SK-N-SH (cell line): ENCODE measurements around the gene DNAJC25. TPM values are rescaled to one million over a fixed set of nuclear protein-coding genes. Genes with fewer than 3 reads are reported as not detected.

Experiments used
- CTCF ChIA-PET: fragments of 300-600, 350-600 bp; formaldehyde crosslinking; extraction: SDS; loops from one replicate; lab custom pipeline; 2021; lab: Yijun Ruan, JAX
- POLR2A ChIA-PET: fragments of 350-600 bp; sonication (Branson Sonifier 250); formaldehyde crosslinking; extraction: SDS; loops from one replicate; lab custom pipeline; 2020; ENCODE audit warnings: antibody characterized with exemption, inconsistent platforms; lab: Yijun Ruan, JAX
- DNase-seq: peaks from one replicate; pipeline ENCODE4 v3.0.0; 2012
- H2AFZ ChIP-seq: fragments of 200-600 bp; sonication (generic); 2 replicates; pipeline ENCODE4 v1.8.1; 2016; ENCODE audit warnings: antibody characterized with exemption, mild to moderate bottlenecking, low read depth
- H3F3A ChIP-seq: fragments of 200-600 bp; sonication (generic); replicated peaks from 2 replicates; pipeline ENCODE3; 2016; ENCODE audit warnings: antibody characterized with exemption, mild to moderate bottlenecking; ENCODE audit not compliant: insufficient read depth
- H3K27ac ChIP-seq, 2 experiments: fragments of 200-500 bp in 1 of 2; fragments of 200-600 bp in 1 of 2; sonication (Bioruptor generic) in 1 of 2; sonication (generic), shearing (Covaris generic) in 1 of 2; 2 replicates each; pipeline versions ENCODE4 v1.5.1 to v1.6.1; 2014 to 2016; ENCODE audit warnings: low read depth in 2 of 2, inconsistent platforms in 1 of 2, low read length in 1 of 2, mild to moderate bottlenecking in 1 of 2, mixed read lengths in 1 of 2
- H3K27me3 ChIP-seq: fragments of 200-600 bp; sonication (generic), shearing (Covaris generic); 2 replicates; pipeline ENCODE4 v1.6.1; 2016; ENCODE audit warnings: mixed run types; ENCODE audit not compliant: insufficient read depth
- H3K36me3 ChIP-seq, 2 experiments: fragments of 200-500 bp in 1 of 2; fragments of 200-600 bp in 1 of 2; sonication (Bioruptor generic) in 1 of 2; sonication (generic) in 1 of 2; replicated peaks in 1 of 2; 2 replicates each; pipeline versions ENCODE3 to v1.5.1; 2014 to 2016; ENCODE audit warnings: low read length in 1 of 2, mild to moderate bottlenecking in 1 of 2; ENCODE audit not compliant: insufficient read depth in 2 of 2, control insufficient read depth in 1 of 2
- H3K4me1 ChIP-seq, 2 experiments: fragments of 200-500 bp in 1 of 2; fragments of 200-600 bp in 1 of 2; sonication (Bioruptor generic) in 1 of 2; sonication (generic), shearing (Covaris generic) in 1 of 2; 2 replicates each; pipeline versions ENCODE4 v1.5.1 to v1.6.1; 2014 to 2016; ENCODE audit warnings: low read depth in 1 of 2, low read length in 1 of 2, mixed run types in 1 of 2; ENCODE audit not compliant: insufficient read depth in 2 of 2, control insufficient read depth in 1 of 2
- H3K4me2 ChIP-seq: fragments of 200-600 bp; sonication (generic), shearing (Covaris generic); 2 replicates; pipeline ENCODE4 v1.6.1; 2017; ENCODE audit warnings: mixed run types
- H3K4me3 ChIP-seq, 2 experiments: fragments of 200-500 bp in 1 of 2; fragments of 200-600 bp in 1 of 2; sonication (Bioruptor generic) in 1 of 2; sonication (generic), shearing (Covaris generic) in 1 of 2; 2 replicates each; pipeline versions ENCODE4 v1.5.1 to v1.8.1; 2014 to 2016; ENCODE audit warnings: low read depth in 2 of 2, inconsistent platforms in 1 of 2, low read length in 1 of 2, mild to moderate bottlenecking in 1 of 2, mixed read lengths in 1 of 2, moderate library complexity in 1 of 2
- H3K79me2 ChIP-seq: fragments of 200-600 bp; sonication (generic); 2 replicates; pipeline ENCODE4 v1.8.1; 2017; ENCODE audit warnings: mild to moderate bottlenecking; ENCODE audit not compliant: insufficient read depth
- H3K9ac ChIP-seq: fragments of 200-600 bp; sonication (generic); 2 replicates; pipeline ENCODE4 v1.6.1; 2017; ENCODE audit warnings: mixed run types
- H3K9me2 ChIP-seq: fragments of 200-600 bp; sonication (generic); 2 replicates; pipeline ENCODE4 v1.6.1; 2017; ENCODE audit warnings: mixed run types
- H3K9me3 ChIP-seq: fragments of 200-600 bp; sonication (generic); 2 replicates; pipeline ENCODE4 v1.6.1; 2017; ENCODE audit warnings: mixed run types, mild to moderate bottlenecking, moderate library complexity
- H4K20me1 ChIP-seq: fragments of 200-600 bp; sonication (generic); 2 replicates; pipeline ENCODE4 v1.6.1; 2017; ENCODE audit warnings: mild to moderate bottlenecking, mixed run types; ENCODE audit not compliant: insufficient read depth
- CHD2 ChIP-seq: fragments of 150-350 bp; IDR thresholded peaks from 2 replicates; pipeline ENCODE4 v1.6.1; 2018; ENCODE audit warnings: low read length; ENCODE audit not compliant: partially characterized antibody
- ELF1 ChIP-seq: IDR thresholded peaks from 2 replicates; pipeline ENCODE4 v1.4.0; 2012
- EP300 ChIP-seq, 2 experiments: IDR thresholded peaks; 2 replicates each; pipeline versions ENCODE4 v1.4.0 to v1.6.1; 2012; ENCODE audit warnings: borderline replicate concordance in 1 of 2, low read depth in 1 of 2, low read length in 1 of 2
- EZH2phosphoT487 ChIP-seq: fragments of 200-600 bp; sonication (generic); IDR thresholded peaks from 2 replicates; pipeline ENCODE4 v1.6.1; 2017; ENCODE audit warnings: low read depth, mixed run types, mild to moderate bottlenecking, antibody characterized with exemption, moderate library complexity, borderline replicate concordance
- FOSL2 ChIP-seq: IDR thresholded peaks from 2 replicates; pipeline ENCODE4 v1.4.0; 2012; ENCODE audit warnings: low read depth, mild to moderate bottlenecking, moderate library complexity, borderline replicate concordance
- FOXJ3 ChIP-seq: sonication (generic); formaldehyde crosslinking; IDR thresholded peaks from 2 replicates; pipeline ENCODE4 v1.5.1; 2020; ENCODE audit warnings: mild to moderate bottlenecking, missing genetic modification reagents
- FOXM1 ChIP-seq: IDR thresholded peaks from 2 replicates; pipeline ENCODE4 v1.4.0; 2012; ENCODE audit warnings: low read depth, mild to moderate bottlenecking
- GABPA ChIP-seq: IDR thresholded peaks from 2 replicates; pipeline ENCODE4 v1.4.0; 2012; ENCODE audit warnings: low read depth, mild to moderate bottlenecking
- MEF2A ChIP-seq: IDR thresholded peaks from 2 replicates; pipeline ENCODE4 v1.4.0; 2012; ENCODE audit warnings: low read depth, borderline replicate concordance
- MXI1 ChIP-seq: IDR thresholded peaks from 2 replicates; pipeline ENCODE4 v1.6.1; 2012; ENCODE audit warnings: mild to moderate bottlenecking, low read depth, low read length, improper control_type of control experiment
- NRF1 ChIP-seq: IDR thresholded peaks from 2 replicates; pipeline ENCODE4 v1.6.1; 2012; ENCODE audit warnings: low read depth, mild to moderate bottlenecking, low read length
- POLR2AphosphoS5 ChIP-seq: IDR thresholded peaks from 2 replicates; pipeline ENCODE4 v1.6.1; 2012; ENCODE audit warnings: low read depth, low read length
- RAD21 ChIP-seq: IDR thresholded peaks from 2 replicates; pipeline ENCODE4 v1.6.1; 2012; ENCODE audit warnings: mild to moderate bottlenecking, low read length
- RXRA ChIP-seq: IDR thresholded peaks from 2 replicates; pipeline ENCODE4 v1.4.0; 2012; ENCODE audit warnings: low read depth, mild to moderate bottlenecking, borderline replicate concordance
- SIN3A ChIP-seq: IDR thresholded peaks from 2 replicates; pipeline ENCODE4 v1.6.1; 2012; ENCODE audit warnings: low read depth, mild to moderate bottlenecking, low read length, moderate library complexity, borderline replicate concordance
- SMC3 ChIP-seq: IDR thresholded peaks from 2 replicates; pipeline ENCODE4 v1.6.1; 2012; ENCODE audit warnings: low read depth, low read length, improper control_type of control experiment
- TAF1 ChIP-seq: IDR thresholded peaks from 2 replicates; pipeline ENCODE4 v1.6.1; 2012; ENCODE audit warnings: low read depth, mild to moderate bottlenecking, low read length, moderate library complexity, borderline replicate concordance
- TCF12 ChIP-seq: IDR thresholded peaks from 2 replicates; pipeline ENCODE4 v1.4.0; 2012
- TEAD4 ChIP-seq: IDR thresholded peaks from 2 replicates; pipeline ENCODE4 v1.4.0; 2012; ENCODE audit warnings: mild to moderate bottlenecking, borderline replicate concordance; ENCODE audit not compliant: insufficient read depth
- WGBS: methylation state at CpG from one replicate; pipeline ENCODE4 v1.1.6; 2017; ENCODE audit warnings: low lambda C conversion rate; 5-methylcytosine and 5-hydroxymethylcytosine counted together
- polyA plus RNA-seq, 3 experiments: library from polyadenylated mRNA; depleted of rRNA; stranded (reverse); fragments of >200 nt; gene quantifications; 2 replicates each; pipeline ENCODE4 v1.2.3, GENCODE V29; 2012
- TF ChIP-seq, protein P1 (sequence below): IDR thresholded peaks from 2 replicates; pipeline ENCODE4 v1.4.0; 2012; ENCODE audit warnings: low read depth, borderline replicate concordance
- TF ChIP-seq, protein P2 (sequence below): fragments of 200-600 bp; sonication (generic); IDR thresholded peaks from 2 replicates; pipeline ENCODE4 v1.6.1; 2017; ENCODE audit warnings: antibody characterized with exemption, mild to moderate bottlenecking, moderate library complexity
- TF ChIP-seq, protein P3 (sequence below): IDR thresholded peaks from 2 replicates; pipeline ENCODE4; 2012
- TF ChIP-seq, protein P4 (sequence below): fragments of 150-350 bp; IDR thresholded peaks from 2 replicates; pipeline ENCODE4 v1.6.1; 2016; ENCODE audit warnings: mild to moderate bottlenecking, low read depth, low read length
- TF ChIP-seq, protein P5 (sequence below): IDR thresholded peaks from 2 replicates; pipeline ENCODE4 v1.6.1; 2012; ENCODE audit warnings: mild to moderate bottlenecking, low read depth, low read length, moderate library complexity

Gene DNAJC25
- polyA plus RNA-seq, 1 of the 3 experiments (the other 2 are of a cell fraction), result 3.3 TPM

DNA sequence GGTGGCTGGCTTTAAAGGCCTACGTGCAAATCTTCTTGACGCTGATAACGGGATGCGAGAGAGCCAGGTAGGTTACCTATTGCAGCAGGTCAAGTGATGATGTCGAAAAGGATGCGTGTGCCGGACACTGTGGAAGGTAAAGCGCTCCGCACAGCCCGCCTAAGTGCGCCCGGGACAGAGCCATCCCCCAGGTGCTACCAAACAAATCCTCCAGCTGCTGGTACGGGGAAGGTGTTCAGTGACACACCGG lies 245 bp upstream of the DNAJC25 start:
- no peaks in the 10 kb centered on the region for H3K36me3 ChIP-seq
- peaks cover 21% of the 10 kb centered on the region for H4K20me1 ChIP-seq
- CTCF ChIA-PET, result interaction anchor here (0.5 to 1.4 kb wide), 3 partner anchors 8 to 33 kb away, joined by 4 to 8 read pairs (median 5); no protein-coding TSS in a partner anchor
- peak overlapping the region; percentile 97 for H2AFZ ChIP-seq
- peak overlapping the region; percentile 90 to 97 for H3K4me3 ChIP-seq
- 0% methylated on average over 11 of the region's 14 CpGs for WGBS
- peak overlapping the region; percentile 82 for H3K9ac ChIP-seq
- peak overlapping the region; percentile 97 for H3K4me2 ChIP-seq
- peaks cover 47% of the 10 kb centered on the region for H3K79me2 ChIP-seq
- no peaks in the 10 kb centered on the region for H3K27me3 ChIP-seq
- no peaks in the 10 kb centered on the region for H3K9me2 ChIP-seq
- POLR2A ChIA-PET, result interaction anchor here (0.5 to 2.4 kb wide), 4 partner anchors 21 to 129 kb away, joined by 3 to 10 read pairs (median 4); partner anchors contain the start of gene GNG10
- H3F3A ChIP-seq, result peaks cover 5% of the 10 kb centered on the region
- H3K9me3 ChIP-seq, result no peaks in the 10 kb centered on the region
- DNase-seq, result no peak
- peak overlapping the region; percentile 40 to 77; a peak in 3 of 4 replicates for H3K27ac ChIP-seq
- H3K4me1 ChIP-seq, result peaks cover 10 to 21% of the 10 kb centered on the region in 2 experiments; a peak in 3 of 4 replicates
- no peak for TF ChIP-seq TAF1
- TF ChIP-seq CHD2, result peak; percentile 87
- no peak for TF ChIP-seq FOXM1
- no peak for TF ChIP-seq POLR2AphosphoS5
- TF ChIP-seq, protein P1, sequence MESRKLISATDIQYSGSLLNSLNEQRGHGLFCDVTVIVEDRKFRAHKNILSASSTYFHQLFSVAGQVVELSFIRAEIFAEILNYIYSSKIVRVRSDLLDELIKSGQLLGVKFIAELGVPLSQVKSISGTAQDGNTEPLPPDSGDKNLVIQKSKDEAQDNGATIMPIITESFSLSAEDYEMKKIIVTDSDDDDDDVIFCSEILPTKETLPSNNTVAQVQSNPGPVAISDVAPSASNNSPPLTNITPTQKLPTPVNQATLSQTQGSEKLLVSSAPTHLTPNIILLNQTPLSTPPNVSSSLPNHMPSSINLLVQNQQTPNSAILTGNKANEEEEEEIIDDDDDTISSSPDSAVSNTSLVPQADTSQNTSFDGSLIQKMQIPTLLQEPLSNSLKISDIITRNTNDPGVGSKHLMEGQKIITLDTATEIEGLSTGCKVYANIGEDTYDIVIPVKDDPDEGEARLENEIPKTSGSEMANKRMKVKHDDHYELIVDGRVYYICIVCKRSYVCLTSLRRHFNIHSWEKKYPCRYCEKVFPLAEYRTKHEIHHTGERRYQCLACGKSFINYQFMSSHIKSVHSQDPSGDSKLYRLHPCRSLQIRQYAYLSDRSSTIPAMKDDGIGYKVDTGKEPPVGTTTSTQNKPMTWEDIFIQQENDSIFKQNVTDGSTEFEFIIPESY, result no peak
- TF ChIP-seq, protein P2, sequence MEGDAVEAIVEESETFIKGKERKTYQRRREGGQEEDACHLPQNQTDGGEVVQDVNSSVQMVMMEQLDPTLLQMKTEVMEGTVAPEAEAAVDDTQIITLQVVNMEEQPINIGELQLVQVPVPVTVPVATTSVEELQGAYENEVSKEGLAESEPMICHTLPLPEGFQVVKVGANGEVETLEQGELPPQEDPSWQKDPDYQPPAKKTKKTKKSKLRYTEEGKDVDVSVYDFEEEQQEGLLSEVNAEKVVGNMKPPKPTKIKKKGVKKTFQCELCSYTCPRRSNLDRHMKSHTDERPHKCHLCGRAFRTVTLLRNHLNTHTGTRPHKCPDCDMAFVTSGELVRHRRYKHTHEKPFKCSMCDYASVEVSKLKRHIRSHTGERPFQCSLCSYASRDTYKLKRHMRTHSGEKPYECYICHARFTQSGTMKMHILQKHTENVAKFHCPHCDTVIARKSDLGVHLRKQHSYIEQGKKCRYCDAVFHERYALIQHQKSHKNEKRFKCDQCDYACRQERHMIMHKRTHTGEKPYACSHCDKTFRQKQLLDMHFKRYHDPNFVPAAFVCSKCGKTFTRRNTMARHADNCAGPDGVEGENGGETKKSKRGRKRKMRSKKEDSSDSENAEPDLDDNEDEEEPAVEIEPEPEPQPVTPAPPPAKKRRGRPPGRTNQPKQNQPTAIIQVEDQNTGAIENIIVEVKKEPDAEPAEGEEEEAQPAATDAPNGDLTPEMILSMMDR, result no peak
- TF ChIP-seq FOSL2, result no peak
- peak; percentile 54; the same call in 1 of the 2 replicates for TF ChIP-seq TCF12
- TF ChIP-seq, protein P3, sequence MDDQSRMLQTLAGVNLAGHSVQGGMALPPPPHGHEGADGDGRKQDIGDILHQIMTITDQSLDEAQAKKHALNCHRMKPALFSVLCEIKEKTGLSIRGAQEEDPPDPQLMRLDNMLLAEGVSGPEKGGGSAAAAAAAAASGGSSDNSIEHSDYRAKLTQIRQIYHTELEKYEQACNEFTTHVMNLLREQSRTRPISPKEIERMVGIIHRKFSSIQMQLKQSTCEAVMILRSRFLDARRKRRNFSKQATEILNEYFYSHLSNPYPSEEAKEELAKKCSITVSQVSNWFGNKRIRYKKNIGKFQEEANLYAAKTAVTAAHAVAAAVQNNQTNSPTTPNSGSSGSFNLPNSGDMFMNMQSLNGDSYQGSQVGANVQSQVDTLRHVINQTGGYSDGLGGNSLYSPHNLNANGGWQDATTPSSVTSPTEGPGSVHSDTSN, result no peak
- TF ChIP-seq MEF2A, result no peak
- TF ChIP-seq EZH2phosphoT487, result no peak
- TF ChIP-seq RXRA, result no peak
- TF ChIP-seq SMC3, result no peak
- TF ChIP-seq TEAD4, result no peak
- TF ChIP-seq SIN3A, result peak; percentile 99; the same call in 1 of the 2 replicates
- no peak for TF ChIP-seq FOXJ3
- peak; percentile 96; the same call in 1 of the 2 replicates for TF ChIP-seq MXI1
- TF ChIP-seq GABPA, result peak; percentile 93; the same call in 1 of the 2 replicates
- TF ChIP-seq, protein P4, sequence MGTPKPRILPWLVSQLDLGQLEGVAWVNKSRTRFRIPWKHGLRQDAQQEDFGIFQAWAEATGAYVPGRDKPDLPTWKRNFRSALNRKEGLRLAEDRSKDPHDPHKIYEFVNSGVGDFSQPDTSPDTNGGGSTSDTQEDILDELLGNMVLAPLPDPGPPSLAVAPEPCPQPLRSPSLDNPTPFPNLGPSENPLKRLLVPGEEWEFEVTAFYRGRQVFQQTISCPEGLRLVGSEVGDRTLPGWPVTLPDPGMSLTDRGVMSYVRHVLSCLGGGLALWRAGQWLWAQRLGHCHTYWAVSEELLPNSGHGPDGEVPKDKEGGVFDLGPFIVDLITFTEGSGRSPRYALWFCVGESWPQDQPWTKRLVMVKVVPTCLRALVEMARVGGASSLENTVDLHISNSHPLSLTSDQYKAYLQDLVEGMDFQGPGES, result no peak
- TF ChIP-seq, protein P5, sequence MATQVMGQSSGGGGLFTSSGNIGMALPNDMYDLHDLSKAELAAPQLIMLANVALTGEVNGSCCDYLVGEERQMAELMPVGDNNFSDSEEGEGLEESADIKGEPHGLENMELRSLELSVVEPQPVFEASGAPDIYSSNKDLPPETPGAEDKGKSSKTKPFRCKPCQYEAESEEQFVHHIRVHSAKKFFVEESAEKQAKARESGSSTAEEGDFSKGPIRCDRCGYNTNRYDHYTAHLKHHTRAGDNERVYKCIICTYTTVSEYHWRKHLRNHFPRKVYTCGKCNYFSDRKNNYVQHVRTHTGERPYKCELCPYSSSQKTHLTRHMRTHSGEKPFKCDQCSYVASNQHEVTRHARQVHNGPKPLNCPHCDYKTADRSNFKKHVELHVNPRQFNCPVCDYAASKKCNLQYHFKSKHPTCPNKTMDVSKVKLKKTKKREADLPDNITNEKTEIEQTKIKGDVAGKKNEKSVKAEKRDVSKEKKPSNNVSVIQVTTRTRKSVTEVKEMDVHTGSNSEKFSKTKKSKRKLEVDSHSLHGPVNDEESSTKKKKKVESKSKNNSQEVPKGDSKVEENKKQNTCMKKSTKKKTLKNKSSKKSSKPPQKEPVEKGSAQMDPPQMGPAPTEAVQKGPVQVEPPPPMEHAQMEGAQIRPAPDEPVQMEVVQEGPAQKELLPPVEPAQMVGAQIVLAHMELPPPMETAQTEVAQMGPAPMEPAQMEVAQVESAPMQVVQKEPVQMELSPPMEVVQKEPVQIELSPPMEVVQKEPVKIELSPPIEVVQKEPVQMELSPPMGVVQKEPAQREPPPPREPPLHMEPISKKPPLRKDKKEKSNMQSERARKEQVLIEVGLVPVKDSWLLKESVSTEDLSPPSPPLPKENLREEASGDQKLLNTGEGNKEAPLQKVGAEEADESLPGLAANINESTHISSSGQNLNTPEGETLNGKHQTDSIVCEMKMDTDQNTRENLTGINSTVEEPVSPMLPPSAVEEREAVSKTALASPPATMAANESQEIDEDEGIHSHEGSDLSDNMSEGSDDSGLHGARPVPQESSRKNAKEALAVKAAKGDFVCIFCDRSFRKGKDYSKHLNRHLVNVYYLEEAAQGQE, result no peak
- TF ChIP-seq ELF1, result no peak
- TF ChIP-seq NRF1, result no peak
- 0 out of 4 replicates have a peak, but pooled peaks of 1 of the 2 experiments have one; percentile 21 for TF ChIP-seq EP300 (IDR thresholded peaks at IDR 0.05; ENCODE audit: borderline replicate concordance in 1 of 2, low read depth in 1 of 2, low read length in 1 of 2)
- TF ChIP-seq RAD21, result no peak; the same call in 1 of the 2 replicates
